Heart left ventricle (tissue), 16 donors: ENCODE data around the gene CCDC88A. TPM values are rescaled to one million over a fixed set of nuclear protein-coding genes. Genes with fewer than 3 reads are reported as not detected.

Experiments used
- ATAC-seq, 4 donors: fragments of 200-7000 bp; cut with Tn5 transposase; one replicate each; pipeline ENCODE4 v1.9.1; 2020 to 2022; ENCODE audit warnings: moderate library complexity in 4 of 4, mild to moderate bottlenecking in 3 of 4, moderate number of reproducible peaks in 1 of 4
- DNase-seq, 5 donors: peaks; one replicate each; pipeline ENCODE4 v3.0.0-alpha.2; 2020
- H3K27ac ChIP-seq, 12 donors: fragments of 200-600 bp; sonication (generic) in 4 of 12; one replicate each; pipeline versions ENCODE4 v1.5.0 to v1.8.0; 2016 to 2022; ENCODE audit warnings: mild to moderate bottlenecking in 2 of 12
- H3K27me3 ChIP-seq, 9 donors: fragments of 200-600 bp; sonication (generic) in 2 of 9; one replicate each; pipeline versions ENCODE4 v1.5.1 to v1.8.0; 2016 to 2022; ENCODE audit warnings: mild to moderate bottlenecking in 3 of 9
- H3K36me3 ChIP-seq, 9 donors: fragments of 200-600 bp; sonication (generic) in 2 of 9; one replicate each; pipeline versions ENCODE4 v1.5.0 to v1.8.0; 2018 to 2022; ENCODE audit warnings: mild to moderate bottlenecking in 2 of 9
- H3K4me1 ChIP-seq, 12 donors: fragments of 200-600 bp; sonication (generic) in 4 of 12; one replicate each; pipeline versions ENCODE4 v1.5.0 to v1.8.0; 2016 to 2022; ENCODE audit warnings: mild to moderate bottlenecking in 3 of 12
- H3K4me3 ChIP-seq, 12 donors: fragments of 200-600 bp; sonication (generic) in 4 of 12; one replicate each; pipeline versions ENCODE4 v1.5.0 to v1.8.0; 2017 to 2022; ENCODE audit warnings: mild to moderate bottlenecking in 9 of 12, moderate library complexity in 4 of 12
- H3K9me3 ChIP-seq, 12 donors: fragments of 200-600 bp; sonication (generic) in 4 of 12; one replicate each; pipeline versions ENCODE4 v1.5.0 to v1.8.0; 2016 to 2022; ENCODE audit warnings: mild to moderate bottlenecking in 1 of 12
- POLR2A ChIP-seq, 2 donors: fragments of 450-650 bp; IDR thresholded peaks; one replicate each; pipeline ENCODE4 v1.6.1; 2017; ENCODE audit warnings: antibody characterized with exemption in 2 of 2, mild to moderate bottlenecking in 2 of 2, moderate library complexity in 2 of 2
- WGBS, 4 donors: extraction: QIAGEN DNeasy Blood & Tissue Kit in 2 of 4; methylation state at CpG; one replicate each; pipeline versions ENCODE4 v1.1.5 to v1.1.7; 2013 to 2018; 5-methylcytosine and 5-hydroxymethylcytosine counted together
- intact Hi-C, 10 donors: fragments of 100-400 bp; cut with DNase I; formaldehyde crosslinking; loops; one replicate each; pipeline versions ENCODE4 v1.11.1 to v1.14.2; 2022
- polyA plus RNA-seq, 2 donors: library from polyadenylated mRNA; stranded (reverse); fragments of 200-250 nt; gene quantifications; one replicate each; pipeline ENCODE4 v1.2.3, GENCODE V29; 2013
- total RNA-seq, 9 donors: library from RNA; depleted of rRNA in 2 of 9; stranded (reverse); fragments of >200 nt in 2 of 9; fragmentation: NEBNext Ultra II Directional in 3 of 9; extraction: Animal tissue kit (Norgen Biotek cat#: 25700) in 3 of 9; gene quantifications; one replicate each; pipeline versions ENCODE4 v1.1.0 to v1.2.4, GENCODE V29; 2016 to 2023
- TF ChIP-seq, protein P1 (sequence below), 12 donors: fragments of 200-600 bp; sonication (generic) in 4 of 12; IDR thresholded peaks; one replicate each; pipeline versions ENCODE4 v1.5.0 to v1.8.0; 2018 to 2022; ENCODE audit warnings: antibody characterized with exemption in 12 of 12, mild to moderate bottlenecking in 5 of 12
- donor health status: ischemic (EF 13 %, LVEDD 7.1; RV severe dilation, severe dysfunction).
- donor health status: healthy with polysubstance abuse.
- donor health status: DM: no; HTN: yes; CAD: no.
- donor health status: DM: no; HTN: no; CAD: no.
- donor health status: ischemic (EF 25% LVEDD 6.9; RV normal size, moderate dysfunction).
- donor health status: ischemic (EF 25% LVEDD 5.7; RV mildly dilated, moderate dysfunction).
- donor health status: healthy.
- donor health status: DM: yes; HTN: yes; CAD: no.
- donor health status: ischemic (EF 35%, LVEDD 5.7; RV mildly dilated, moderate dysfunction).
- donor health status: nonischemic (EF 11% LVEDD 7.7; RV severe dilation, severe dysfunction).
- donor health status: DM: yes; HTN: yes; CAD: no.
- donor health status: PGD.
- donor health status: ischemic (EF 29% LVEDD 5.4; RV normal size, mild dysfunction).
- donor health status: nonischemic (EF 23%, LVEDD 6.1; RV moderate dilation, normal function).

CCDC88A gene
- total and polyA plus RNA-seq, 11 donors = 10.4 to 53.6 (median 24.4) TPM

DNA sequence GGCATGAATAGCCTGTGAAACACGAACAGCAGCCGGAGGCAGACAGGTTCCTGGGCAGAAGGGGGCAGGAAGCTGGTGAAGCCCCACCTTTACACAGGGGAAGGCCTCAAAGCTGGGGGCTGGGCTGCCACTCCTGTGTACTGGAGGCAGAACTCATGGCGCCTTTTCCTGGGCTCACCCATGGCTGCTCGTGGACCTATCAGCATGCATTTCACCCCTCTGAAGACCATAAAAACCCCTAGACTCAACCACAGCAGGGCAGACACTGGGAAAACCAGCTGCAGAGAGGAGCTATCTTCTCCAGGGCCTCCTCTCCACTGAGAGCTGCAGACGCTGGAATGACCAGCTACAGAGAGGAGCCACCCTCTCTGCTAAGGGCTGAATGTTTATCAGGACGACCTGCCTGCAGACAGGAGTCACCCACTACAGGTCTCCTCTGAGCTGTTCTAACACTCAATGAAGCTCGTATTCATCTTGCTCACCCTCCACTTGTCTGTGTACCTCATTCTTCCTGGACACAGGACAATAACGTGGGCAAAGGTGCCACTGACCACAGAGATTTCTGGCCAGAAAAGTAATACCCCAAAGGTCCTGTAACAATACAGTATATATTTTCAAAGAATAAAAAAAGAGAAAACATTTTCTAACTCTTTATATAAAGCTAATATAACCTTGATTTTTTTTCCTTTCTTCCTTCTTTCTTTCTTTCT lies 18.9 kb upstream of the CCDC88A start:
- H3K4me1 ChIP-seq = no peaks in the 10 kb centered on the region
- H3K9me3 ChIP-seq = no peaks in the 10 kb centered on the region
- no peaks in the 10 kb centered on the region for H3K27me3 ChIP-seq
- ATAC-seq (no peak), DNase-seq (no peak)
- 79 to 87% (median 84%) methylated on average over 7 to 8 of the region's 8 CpGs for WGBS, 4 donors
- no peak overlapping the region for H3K27ac ChIP-seq
- no peak for TF ChIP-seq POLR2A (IDR thresholded peaks at IDR 0.05)
- TF ChIP-seq, protein P1, sequence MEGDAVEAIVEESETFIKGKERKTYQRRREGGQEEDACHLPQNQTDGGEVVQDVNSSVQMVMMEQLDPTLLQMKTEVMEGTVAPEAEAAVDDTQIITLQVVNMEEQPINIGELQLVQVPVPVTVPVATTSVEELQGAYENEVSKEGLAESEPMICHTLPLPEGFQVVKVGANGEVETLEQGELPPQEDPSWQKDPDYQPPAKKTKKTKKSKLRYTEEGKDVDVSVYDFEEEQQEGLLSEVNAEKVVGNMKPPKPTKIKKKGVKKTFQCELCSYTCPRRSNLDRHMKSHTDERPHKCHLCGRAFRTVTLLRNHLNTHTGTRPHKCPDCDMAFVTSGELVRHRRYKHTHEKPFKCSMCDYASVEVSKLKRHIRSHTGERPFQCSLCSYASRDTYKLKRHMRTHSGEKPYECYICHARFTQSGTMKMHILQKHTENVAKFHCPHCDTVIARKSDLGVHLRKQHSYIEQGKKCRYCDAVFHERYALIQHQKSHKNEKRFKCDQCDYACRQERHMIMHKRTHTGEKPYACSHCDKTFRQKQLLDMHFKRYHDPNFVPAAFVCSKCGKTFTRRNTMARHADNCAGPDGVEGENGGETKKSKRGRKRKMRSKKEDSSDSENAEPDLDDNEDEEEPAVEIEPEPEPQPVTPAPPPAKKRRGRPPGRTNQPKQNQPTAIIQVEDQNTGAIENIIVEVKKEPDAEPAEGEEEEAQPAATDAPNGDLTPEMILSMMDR (IDR thresholded peaks at IDR 0.05) = no peak
- intact Hi-C loops = loop anchor here in 2 of 10 donors (10.0 kb wide), 2 partner anchors 114 to 174 kb away; partner anchors contain the start of gene MTIF2 (in 1 of the 2)
- no peaks in the 10 kb centered on the region for H3K36me3 ChIP-seq
- H3K4me3 ChIP-seq = no peak overlapping the region

DNA sequence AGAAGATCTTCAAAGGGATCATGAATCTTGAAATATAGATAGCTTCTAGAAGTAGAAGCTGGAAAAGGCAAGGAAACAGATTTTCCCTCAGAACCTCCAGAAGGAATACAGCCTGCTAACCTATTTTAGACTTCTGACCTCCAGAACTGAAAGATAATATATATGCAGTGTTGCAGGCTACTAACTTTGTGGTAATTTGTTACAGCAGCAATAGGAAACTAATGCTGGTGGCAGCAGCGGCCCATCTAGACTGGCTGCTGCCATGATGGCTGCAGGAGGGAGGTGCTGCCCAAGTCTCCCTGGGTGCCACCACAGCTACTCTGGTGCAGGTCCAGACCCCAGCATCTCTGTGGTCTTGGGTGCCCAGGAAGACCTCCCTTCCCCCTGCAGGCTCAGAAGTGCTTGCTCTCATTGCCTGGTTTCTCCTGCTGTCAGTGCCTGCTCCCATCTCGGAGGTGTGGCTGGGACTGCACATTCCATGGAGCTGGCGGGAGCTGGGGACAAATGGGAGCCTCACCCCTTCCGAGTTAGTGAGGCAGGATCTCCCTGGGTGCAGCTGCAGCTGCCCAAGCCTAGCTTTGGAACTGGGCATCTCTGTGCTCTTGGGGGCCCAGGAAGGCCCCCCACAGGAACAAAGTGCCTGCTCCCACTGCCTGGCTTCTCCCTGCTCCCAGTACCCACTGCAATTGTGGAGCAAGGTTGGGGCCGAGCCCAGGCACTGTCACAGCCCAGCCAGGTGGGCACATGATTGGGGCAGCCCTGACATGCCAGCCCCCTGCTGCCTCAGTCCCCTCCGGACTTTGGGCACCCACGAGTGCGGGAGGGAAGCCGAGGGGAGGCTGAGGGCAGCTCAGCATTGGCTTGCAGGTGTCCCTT lies 18.1 kb upstream of the CCDC88A start:
- 83 to 92% (median 86%) methylated on average over 9 of the region's 9 CpGs for WGBS, 4 donors
- no peaks in the 10 kb centered on the region for H3K27me3 ChIP-seq
- no peaks in the 10 kb centered on the region for H3K9me3 ChIP-seq
- TF ChIP-seq, protein P1 (IDR thresholded peaks at IDR 0.05) = no peak
- TF ChIP-seq POLR2A (IDR thresholded peaks at IDR 0.05) = no peak
- intact Hi-C loops = loop anchor here in 2 of 10 donors (10.0 kb wide), 2 partner anchors 113 to 173 kb away; partner anchors contain the start of gene MTIF2 (in 1 of the 2)
- no peaks in the 10 kb centered on the region for H3K36me3 ChIP-seq
- DNase-seq (no peak), ATAC-seq (no peak)
- H3K4me1 ChIP-seq = no peaks in the 10 kb centered on the region
- no peak overlapping the region for H3K4me3 ChIP-seq
- no peak overlapping the region for H3K27ac ChIP-seq

DNA sequence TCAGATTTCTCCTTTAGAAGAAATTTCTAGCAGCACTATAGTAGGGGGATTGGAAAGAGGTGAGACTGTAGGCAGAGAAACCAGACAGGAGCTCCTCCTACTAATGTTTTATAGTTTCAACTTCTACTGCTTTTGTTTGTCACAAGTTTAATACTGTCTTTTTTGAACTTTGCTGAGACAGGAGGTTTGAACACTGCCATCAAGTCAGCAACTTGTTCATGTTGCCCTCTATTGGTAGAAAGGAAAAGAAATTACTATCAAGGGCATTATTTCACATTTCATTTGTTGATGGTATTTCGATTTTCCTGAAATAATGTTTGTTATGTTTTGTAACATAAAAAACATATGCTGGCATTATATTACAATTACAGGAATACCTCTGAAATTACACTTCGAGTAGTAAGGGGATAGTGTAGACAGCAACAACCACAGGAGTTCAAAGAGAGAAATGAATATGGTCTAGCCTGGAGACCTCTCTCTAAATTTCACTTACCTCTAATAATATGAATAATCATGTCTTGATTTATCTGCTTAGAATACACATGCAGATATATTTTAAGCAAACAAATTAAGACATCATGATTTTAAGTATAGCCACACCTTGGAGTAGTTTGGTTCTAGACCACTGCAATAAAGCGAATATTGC lies 12.4 kb upstream of the CCDC88A start:
- TF ChIP-seq, protein P1 (IDR thresholded peaks at IDR 0.05) = peak in 11 of 12 donors; percentile 35 to 72 (median 61)
- TF ChIP-seq POLR2A (IDR thresholded peaks at IDR 0.05) = no peak
- Histone ChIP-seq H3K9me3 (no peaks in the 10 kb centered on the region), H3K27ac (no peak overlapping the region), H3K36me3 (no peaks in the 10 kb centered on the region), H3K4me1 (peaks cover 0 to 4% (median 0%) of the 10 kb centered on the region in 12 donors), H3K4me3 (no peak overlapping the region), H3K27me3 (no peaks in the 10 kb centered on the region)
- peak in 1 of 4 donors; percentile 58 for ATAC-seq
- WGBS, 4 donors = 49 to 54% (median 50%) methylated on average over 3 of the region's 3 CpGs
- intact Hi-C loops = loop anchor here in 3 of 10 donors (5.0 to 10.0 kb wide), 3 partner anchors 107 to 167 kb away; partner anchors contain the start of gene MTIF2 (in 2 of the 3)
- DNase-seq = no peak
